Muscle layer of colon (tissue), 2 donors: ENCODE measurements around the gene MAML3.
"Not testable (repeated sequence)": the region's sequence is repeated elsewhere in the genome, so short reads cannot be mapped to it uniquely, and the experiment has no call there.

Experiments
- H3K27ac ChIP-seq: one replicate; pipeline ENCODE4 v1.7.0; 2013; ENCODE audit warnings: low read depth, mild to moderate bottlenecking, low read length, moderate library complexity
- H3K27me3 ChIP-seq, 2 donors: one replicate each; pipeline ENCODE4 v1.7.0; 2013; ENCODE audit warnings: low read length in 2 of 2, mild to moderate bottlenecking in 2 of 2; ENCODE audit not compliant: insufficient read depth in 2 of 2, control insufficient read depth in 1 of 2
- H3K36me3 ChIP-seq: one replicate; pipeline ENCODE4 v1.7.0; 2013; ENCODE audit warnings: mild to moderate bottlenecking, low read length; ENCODE audit not compliant: insufficient read depth
- H3K4me1 ChIP-seq: one replicate; pipeline ENCODE4 v1.7.0; 2013; ENCODE audit warnings: mild to moderate bottlenecking, low read length; ENCODE audit not compliant: insufficient read depth
- H3K4me3 ChIP-seq, 2 donors: one replicate each; pipeline ENCODE4 v1.7.0; 2013; ENCODE audit warnings: low read length in 2 of 2, low read depth in 1 of 2, mild to moderate bottlenecking in 1 of 2, moderate library complexity in 1 of 2
- H3K9ac ChIP-seq: one replicate; pipeline ENCODE4 v1.7.0; 2013; ENCODE audit warnings: low read length
- H3K9me3 ChIP-seq: one replicate; pipeline ENCODE4 v1.7.0; 2013; ENCODE audit warnings: mild to moderate bottlenecking, low read length
- donor health status: abdominal sarcoma.
- donor health status: Adenocarcinoma of cecum.

Gene MAML3

GRCh38 chr4:139962130-139962684, 191.8 kb downstream of the MAML3 start:
- H3K27me3 ChIP-seq, result no peaks in the 10 kb centered on the region
- H3K4me1 ChIP-seq, result peaks cover 6% of the 10 kb centered on the region
- no peak overlapping the region for H3K9ac ChIP-seq
- H3K36me3 ChIP-seq, result no peaks in the 10 kb centered on the region
- no peaks in the 10 kb centered on the region for H3K9me3 ChIP-seq
- H3K4me3 ChIP-seq, result no peak overlapping the region
- no peak overlapping the region for H3K27ac ChIP-seq

DNA sequence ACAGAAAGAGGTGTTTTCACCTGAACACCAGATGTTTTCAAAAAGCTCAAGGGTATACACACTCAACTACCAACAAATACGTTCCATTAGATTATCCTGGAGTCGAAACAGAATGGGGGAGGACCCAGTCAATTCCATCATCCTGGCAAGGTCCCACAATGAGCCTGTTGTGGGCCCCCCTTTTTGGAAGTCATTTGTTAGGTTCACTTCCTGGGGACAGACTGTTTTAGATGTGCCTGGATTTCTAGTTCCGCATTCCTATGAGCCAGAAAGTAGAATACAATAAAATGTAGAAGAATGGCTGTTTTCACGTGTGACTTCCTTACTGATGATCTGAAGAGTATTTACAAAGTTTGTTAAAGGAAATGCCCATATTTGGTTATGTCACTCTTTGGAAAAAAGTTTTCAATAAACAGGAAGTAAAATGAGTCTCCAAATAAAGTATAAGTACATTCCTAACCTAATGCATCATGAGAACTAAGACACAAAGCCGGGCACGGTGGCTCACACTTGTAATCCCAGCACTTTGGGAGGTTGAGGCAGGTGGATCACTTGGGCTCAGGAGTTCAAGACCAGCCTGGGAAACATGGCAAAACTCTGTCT, 192.5 kb downstream of the MAML3 start:
- no peaks in the 10 kb centered on the region for H3K9me3 ChIP-seq
- H3K27ac ChIP-seq, result no peak overlapping the region
- H3K9ac ChIP-seq, result no peak overlapping the region
- no peaks in the 10 kb centered on the region for H3K27me3 ChIP-seq
- H3K4me3 ChIP-seq, result no peak overlapping the region
- H3K4me1 ChIP-seq, result peaks cover 6% of the 10 kb centered on the region
- no peaks in the 10 kb centered on the region for H3K36me3 ChIP-seq

DNA sequence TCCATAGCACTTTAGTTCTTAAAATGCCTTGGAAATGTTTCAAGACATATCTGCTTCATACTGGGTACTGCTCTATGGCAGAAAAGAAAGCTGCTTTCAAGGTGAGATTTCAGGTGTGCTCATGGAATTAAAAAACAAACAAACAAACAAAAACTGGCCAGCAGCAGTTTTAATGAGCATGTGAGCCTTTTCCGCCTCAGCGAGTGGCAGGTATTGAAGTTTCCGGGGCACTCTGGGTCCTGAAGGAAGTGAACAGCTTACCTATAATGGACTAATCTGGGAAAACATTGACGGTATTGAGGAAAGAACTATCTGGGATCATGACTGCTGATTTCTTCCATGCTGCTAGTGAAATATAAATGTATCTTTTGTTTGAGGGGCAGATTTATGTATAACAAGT, 194.6 kb downstream of the MAML3 start:
- H3K9me3 ChIP-seq, result no peaks in the 10 kb centered on the region
- H3K4me1 ChIP-seq, result no peaks in the 10 kb centered on the region
- H3K27ac ChIP-seq, result no peak overlapping the region
- no peaks in the 10 kb centered on the region for H3K27me3 ChIP-seq
- no peak overlapping the region for H3K9ac ChIP-seq
- no peak overlapping the region for H3K4me3 ChIP-seq
- H3K36me3 ChIP-seq, result no peaks in the 10 kb centered on the region

- H3K27me3 ChIP-seq, result no peaks in the 10 kb centered on the region
- no peaks in the 10 kb centered on the region for H3K36me3 ChIP-seq
- no peak overlapping the region for H3K27ac ChIP-seq
- no peaks in the 10 kb centered on the region for H3K4me1 ChIP-seq
- no peaks in the 10 kb centered on the region for H3K9me3 ChIP-seq
- no peak overlapping the region for H3K4me3 ChIP-seq
- H3K9ac ChIP-seq, result no peak overlapping the region
These were observed 195.3 kb downstream of the MAML3 start for GRCh38 chr4:139958739-139959098.

DNA sequence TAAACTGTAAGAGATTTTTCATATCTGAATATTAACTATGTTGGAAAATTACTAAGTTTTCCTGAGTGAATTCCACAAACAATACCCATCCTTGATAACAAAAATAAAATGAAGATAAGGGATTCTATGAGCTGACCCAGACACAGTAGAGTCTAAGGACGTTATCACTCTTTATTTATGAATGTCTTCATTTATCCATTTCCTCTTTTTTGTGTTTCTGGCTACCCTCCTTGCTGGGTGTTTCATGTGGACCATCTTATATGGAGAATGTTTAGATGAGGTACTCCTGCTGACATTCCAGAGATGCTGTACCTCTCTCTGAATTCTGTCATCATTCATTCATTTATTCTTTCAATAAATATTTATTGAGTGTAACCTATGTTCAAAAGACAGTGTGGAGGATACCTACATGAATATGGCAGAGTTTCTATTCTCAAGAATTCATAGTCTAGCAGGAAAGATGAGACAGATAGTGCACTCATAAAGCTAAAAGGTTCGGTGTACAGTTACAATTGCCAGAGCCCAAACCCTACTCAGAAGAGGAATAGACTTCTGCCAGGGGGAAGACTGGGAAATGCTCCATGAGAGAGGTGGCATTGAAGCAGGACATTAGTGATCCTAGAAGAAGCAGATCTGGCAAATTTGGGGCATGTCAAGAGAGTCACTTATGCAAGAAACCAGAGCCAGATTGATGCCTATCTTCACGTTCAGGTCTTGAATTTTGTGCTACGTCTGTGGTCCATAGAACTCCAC, 195.8 kb downstream of the MAML3 start:
- H3K4me1 ChIP-seq, result no peaks in the 10 kb centered on the region

DNA sequence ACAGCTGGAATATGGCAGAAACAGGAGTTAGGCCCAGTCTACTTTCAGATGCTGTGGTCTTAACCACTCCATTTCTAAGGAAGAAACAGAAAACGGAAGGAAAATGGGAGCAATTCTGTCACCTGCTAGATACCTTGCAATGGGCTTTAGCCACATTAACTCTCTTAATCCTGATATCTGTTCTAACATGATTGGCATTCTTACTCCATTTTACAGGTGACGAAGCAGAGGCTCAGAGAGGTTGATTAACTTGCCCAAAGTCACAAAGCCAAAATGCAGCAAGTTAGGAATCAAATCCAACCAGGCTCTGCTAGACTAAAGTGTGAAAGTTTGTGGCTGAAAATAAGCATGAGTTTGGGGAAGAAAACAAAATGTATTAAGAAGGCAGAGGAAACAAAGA, 196.9 kb downstream of the MAML3 start:
- Histone ChIP-seq H3K4me3 (no peak overlapping the region), H3K27ac (no peak overlapping the region), H3K4me1 (no peaks in the 10 kb centered on the region), H3K9ac (no peak overlapping the region), H3K27me3 (no peaks in the 10 kb centered on the region), H3K9me3 (no peaks in the 10 kb centered on the region), H3K36me3 (no peaks in the 10 kb centered on the region)

More for the DNA sequence above, 195.8 kb downstream of the MAML3 start:
- Histone ChIP-seq H3K9ac (no peak overlapping the region), H3K9me3 (no peaks in the 10 kb centered on the region), H3K36me3 (no peaks in the 10 kb centered on the region), H3K27ac (no peak overlapping the region), H3K4me3 (no peak overlapping the region), H3K27me3 (no peaks in the 10 kb centered on the region)

DNA sequence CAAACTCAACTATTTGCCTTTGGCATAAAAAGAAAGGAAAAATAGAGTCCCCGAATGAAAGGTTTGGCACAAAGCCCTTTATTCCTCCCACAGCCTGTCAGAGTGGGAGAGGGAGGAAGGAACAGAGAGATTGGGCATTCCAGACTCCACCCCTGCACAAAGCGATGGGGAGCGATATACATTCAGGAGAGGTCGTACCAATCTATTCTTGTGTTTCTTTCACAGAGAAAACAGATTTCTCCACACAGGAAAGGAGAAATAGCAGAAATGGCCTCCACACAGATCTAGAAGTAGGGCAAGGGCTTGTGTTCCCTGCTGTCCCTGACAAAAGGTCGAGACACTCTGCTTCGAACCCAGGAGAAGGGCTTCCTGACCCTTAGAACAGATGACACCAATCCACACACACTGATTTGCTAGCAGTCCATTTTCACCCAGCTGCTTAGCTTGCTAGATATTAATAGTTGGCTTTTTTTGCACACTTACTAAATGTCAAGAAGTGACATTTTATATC, 197.4 kb downstream of the MAML3 start:
- H3K4me3 ChIP-seq, result no peak overlapping the region
- no peaks in the 10 kb centered on the region for H3K27me3 ChIP-seq
- H3K4me1 ChIP-seq, result no peaks in the 10 kb centered on the region
- no peak overlapping the region for H3K27ac ChIP-seq
- no peaks in the 10 kb centered on the region for H3K36me3 ChIP-seq
- no peak overlapping the region for H3K9ac ChIP-seq
- no peaks in the 10 kb centered on the region for H3K9me3 ChIP-seq

DNA sequence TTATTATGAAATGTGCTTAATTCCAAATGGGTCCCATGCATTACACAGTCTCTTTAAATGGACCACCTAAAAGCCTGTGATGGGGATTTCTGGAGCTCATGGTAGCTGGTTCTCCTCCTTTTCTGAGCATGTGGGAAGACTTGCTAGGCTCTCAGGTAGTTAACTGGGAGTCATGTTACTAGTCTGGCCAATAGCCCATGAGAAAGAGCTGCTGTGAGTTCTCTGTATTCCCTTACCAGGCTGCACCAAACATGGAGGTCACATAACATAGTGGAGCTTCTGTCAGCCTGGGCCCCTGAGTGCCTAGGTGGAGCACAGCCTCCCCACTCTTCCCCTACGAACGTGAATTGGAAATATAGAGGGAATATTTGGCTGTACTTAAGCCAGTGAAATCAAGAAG, 198.4 kb downstream of the MAML3 start:
- no peak overlapping the region for H3K27ac ChIP-seq
- H3K36me3 ChIP-seq, result no peaks in the 10 kb centered on the region
- H3K9me3 ChIP-seq, result no peaks in the 10 kb centered on the region
- no peak overlapping the region for H3K4me3 ChIP-seq
- no peaks in the 10 kb centered on the region for H3K4me1 ChIP-seq
- H3K27me3 ChIP-seq, result no peaks in the 10 kb centered on the region
- no peak overlapping the region for H3K9ac ChIP-seq

- H3K4me3 ChIP-seq, result no peak overlapping the region
- no peak overlapping the region for H3K9ac ChIP-seq
- H3K4me1 ChIP-seq, result no peaks in the 10 kb centered on the region
- no peaks in the 10 kb centered on the region for H3K9me3 ChIP-seq
- no peaks in the 10 kb centered on the region for H3K36me3 ChIP-seq
- no peak overlapping the region for H3K27ac ChIP-seq
- H3K27me3 ChIP-seq, result no peaks in the 10 kb centered on the region
These were observed 199.5 kb downstream of the MAML3 start for GRCh38 chr4:139954512-139954911.

GRCh38 chr4:139951021-139951420, 203.0 kb downstream of the MAML3 start:
- H3K9ac ChIP-seq, result no peak overlapping the region
- no peaks in the 10 kb centered on the region for H3K4me1 ChIP-seq
- no peak overlapping the region for H3K27ac ChIP-seq
- H3K27me3 ChIP-seq, result no peaks in the 10 kb centered on the region
- no peaks in the 10 kb centered on the region for H3K9me3 ChIP-seq
- no peaks in the 10 kb centered on the region for H3K36me3 ChIP-seq
- no peak overlapping the region for H3K4me3 ChIP-seq

DNA sequence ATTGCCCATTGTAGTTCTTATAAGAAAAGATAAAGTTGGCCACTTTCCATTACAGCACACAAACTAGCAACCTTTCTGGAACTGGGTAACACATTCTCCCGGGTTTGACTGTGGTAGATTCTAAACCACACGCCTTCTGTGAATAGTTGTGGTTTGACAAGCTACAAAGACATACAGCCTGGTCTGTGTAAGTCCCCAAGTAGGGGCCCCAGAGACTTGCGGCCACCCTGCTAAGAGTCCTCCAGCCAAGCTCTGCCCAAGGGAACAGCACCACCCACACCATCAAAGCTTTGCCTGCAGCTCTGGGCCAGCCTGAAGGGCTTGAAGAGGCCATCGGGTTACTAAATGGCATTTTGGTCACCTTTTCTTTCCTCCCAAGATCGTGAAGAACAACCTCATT, 203.4 kb downstream of the MAML3 start:
- H3K4me3 ChIP-seq, result no peak overlapping the region
- no peaks in the 10 kb centered on the region for H3K9me3 ChIP-seq
- no peaks in the 10 kb centered on the region for H3K4me1 ChIP-seq
- H3K36me3 ChIP-seq, result no peaks in the 10 kb centered on the region
- H3K9ac ChIP-seq, result no peak overlapping the region
- H3K27ac ChIP-seq, result no peak overlapping the region
- H3K27me3 ChIP-seq, result no peaks in the 10 kb centered on the region

DNA sequence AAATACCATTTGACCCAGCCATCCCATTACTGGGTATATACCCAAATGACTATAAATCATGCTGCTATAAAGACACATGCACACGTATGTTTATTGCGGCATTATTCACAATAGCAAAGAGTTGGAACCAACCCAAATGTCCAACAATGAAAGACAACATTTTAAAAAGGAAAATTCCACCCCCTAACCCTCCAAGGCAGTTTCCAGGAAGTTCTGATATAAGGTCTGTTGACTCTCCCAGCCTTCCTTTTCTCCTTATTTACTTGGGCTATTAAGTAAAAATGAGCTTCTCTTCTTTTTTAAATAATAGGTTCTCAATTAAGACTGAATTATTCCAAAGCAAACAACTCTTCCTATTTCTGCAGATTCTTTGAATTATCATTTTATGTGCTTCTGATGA, 209.1 kb downstream of the MAML3 start:
- not testable (repeated sequence) for H3K4me1 ChIP-seq, H3K27ac ChIP-seq, H3K4me3 ChIP-seq, H3K27me3 ChIP-seq, H3K9ac ChIP-seq, H3K9me3 ChIP-seq, H3K36me3 ChIP-seq
